GM23338 (cell line): ENCODE measurements around the gene TSLP. TPM values are rescaled to one million over a fixed set of nuclear protein-coding genes. Genes with fewer than 3 reads are reported as not detected.

ENCODE experiments used
- ATAC-seq: fragments of 200-7000 bp; cut with Tn5 transposase; 3 replicates; pipeline ENCODE4 v1.9.1; 2020
- DNase-seq: peaks from one replicate; pipeline ENCODE4 v3.0.0-alpha.2; 2015; ENCODE audit warnings: low spot score
- H2AFZ ChIP-seq: fragments of 200-600 bp; sonication (generic); 2 replicates; pipeline ENCODE4 v1.8.0; 2016; ENCODE audit warnings: antibody characterized with exemption, mild to moderate bottlenecking, moderate library complexity
- H3F3A ChIP-seq: fragments of 200-600 bp; sonication (generic); replicated peaks from 2 replicates; pipeline ENCODE4 v1.8.0; 2017; ENCODE audit warnings: antibody characterized with exemption, mixed run types, low read depth
- H3K27ac ChIP-seq: fragments of 200-600 bp; sonication (generic); 2 replicates; pipeline ENCODE4 v1.6.1; 2016; ENCODE audit warnings: low read depth
- H3K27me3 ChIP-seq: fragments of 200-600 bp; sonication (generic); 2 replicates; pipeline ENCODE4 v1.8.0; 2016; ENCODE audit warnings: mild to moderate bottlenecking, mixed run types, moderate library complexity; ENCODE audit not compliant: insufficient read depth
- H3K36me3 ChIP-seq: fragments of 200-600 bp; sonication (generic); 2 replicates; pipeline ENCODE4 v1.8.0; 2016; ENCODE audit warnings: mild to moderate bottlenecking; ENCODE audit not compliant: insufficient read depth
- H3K4me1 ChIP-seq: fragments of 200-600 bp; sonication (generic); 2 replicates; pipeline ENCODE4 v1.8.0; 2016; ENCODE audit warnings: mild to moderate bottlenecking, moderate library complexity; ENCODE audit not compliant: insufficient read depth
- H3K4me2 ChIP-seq: fragments of 200-600 bp; sonication (generic); 2 replicates; pipeline ENCODE4 v1.7.1; 2017; ENCODE audit warnings: mixed run types
- H3K4me3 ChIP-seq: fragments of 200-600 bp; sonication (generic); 2 replicates; pipeline ENCODE4 v1.6.1; 2016; ENCODE audit warnings: mixed run types
- H3K79me2 ChIP-seq: fragments of 200-600 bp; sonication (generic); replicated peaks from 2 replicates; pipeline ENCODE4 v1.8.0; 2017; ENCODE audit warnings: mild to moderate bottlenecking; ENCODE audit not compliant: insufficient read depth
- H3K9me2 ChIP-seq: fragments of 200-600 bp; sonication (generic); 2 replicates; pipeline ENCODE4 v1.8.0; 2017; ENCODE audit not compliant: insufficient read depth
- H4K20me1 ChIP-seq: fragments of 200-600 bp; sonication (generic); replicated peaks from 2 replicates; pipeline ENCODE4 v1.8.0; 2017; ENCODE audit warnings: mild to moderate bottlenecking; ENCODE audit not compliant: insufficient read depth
- H3K27ac Mint-ChIP-seq: 2 replicates; pipeline ENCODE4 v1.8.0; 2020; ENCODE audit warnings: inconsistent platforms, mild to moderate bottlenecking, moderate library complexity, mixed read lengths
- H3K27me3 Mint-ChIP-seq: 3 replicates; pipeline ENCODE4 v1.8.0; 2022; ENCODE audit warnings: low read depth, mild to moderate bottlenecking, moderate library complexity, mixed read lengths, inconsistent platforms; ENCODE audit not compliant: insufficient read depth, poor library complexity
- H3K36me3 Mint-ChIP-seq: 3 replicates; pipeline ENCODE4 v1.8.0; 2021; ENCODE audit warnings: low read depth, mild to moderate bottlenecking, inconsistent platforms, moderate library complexity, mixed read lengths
- H3K4me1 Mint-ChIP-seq: 3 replicates; pipeline ENCODE4 v1.8.0; 2020; ENCODE audit warnings: mild to moderate bottlenecking, inconsistent platforms, mixed read lengths
- H3K4me3 Mint-ChIP-seq: 3 replicates; pipeline ENCODE4 v1.8.0; 2021; ENCODE audit warnings: moderate library complexity, mild to moderate bottlenecking, inconsistent platforms, mixed read lengths
- H3K9me3 Mint-ChIP-seq: 3 replicates; pipeline ENCODE4 v1.8.0; 2020; ENCODE audit warnings: moderate library complexity, mild to moderate bottlenecking, inconsistent platforms, mixed read lengths
- CREB1 ChIP-seq: fragments of 250-450 bp; sonication (Bioruptor Pico); IDR thresholded peaks from 2 replicates; pipeline ENCODE4 v1.5.0; 2020; ENCODE audit warnings: low read depth, mild to moderate bottlenecking, moderate library complexity
- EZH2phosphoT487 ChIP-seq: fragments of 200-600 bp; sonication (generic); IDR thresholded peaks from one replicate; pipeline ENCODE4 v1.8.1; 2018; ENCODE audit warnings: antibody characterized with exemption; ENCODE audit not compliant: unreplicated experiment
- JUNB ChIP-seq: IDR thresholded peaks from one replicate; pipeline ENCODE4 v1.6.1; 2016; ENCODE audit warnings: antibody characterized with exemption; ENCODE audit not compliant: unreplicated experiment
- NANOG ChIP-seq: IDR thresholded peaks from 2 replicates; pipeline ENCODE4 v1.6.1; 2016; ENCODE audit warnings: antibody characterized with exemption, borderline replicate concordance
- ZNF331 ChIP-seq: fragments of 250-450 bp; sonication (Bioruptor Pico); IDR thresholded peaks from 2 replicates; pipeline ENCODE4 v1.5.0; 2020; ENCODE audit warnings: low read depth, mild to moderate bottlenecking, moderate library complexity
- polyA plus RNA-seq: library from polyadenylated mRNA; unstranded; fragments of >200 nt; fragmentation: Nextera tagmentation; extraction: Ambion mirVana; gene quantifications from 2 replicates; pipeline ENCODE4 v1.2.1, GENCODE V29; 2016
- total RNA-seq: library from RNA; depleted of rRNA; stranded (reverse); fragments of >200 nt; shearing (Covaris generic); gene quantifications from 2 replicates; pipeline ENCODE4 v1.2.3, GENCODE V29; 2014
- TF ChIP-seq, protein P1 (sequence below): IDR thresholded peaks from one replicate; pipeline ENCODE4 v1.6.1; 2018; ENCODE audit warnings: antibody characterized with exemption; ENCODE audit not compliant: unreplicated experiment
- TF ChIP-seq, protein P2 (sequence below): IDR thresholded peaks from 2 replicates; pipeline ENCODE4 v1.6.1; 2016; ENCODE audit warnings: antibody characterized with exemption
- TF ChIP-seq, protein P3 (sequence below): fragments of 250-450 bp; sonication (Bioruptor Pico); IDR thresholded peaks from 2 replicates; pipeline ENCODE4 v1.5.0; 2020; ENCODE audit warnings: mild to moderate bottlenecking, moderate library complexity

TSLP gene
- total and polyA plus RNA-seq, 2 experiments from 2014 or later: 0.35 to 1.5 TPM

DNA sequence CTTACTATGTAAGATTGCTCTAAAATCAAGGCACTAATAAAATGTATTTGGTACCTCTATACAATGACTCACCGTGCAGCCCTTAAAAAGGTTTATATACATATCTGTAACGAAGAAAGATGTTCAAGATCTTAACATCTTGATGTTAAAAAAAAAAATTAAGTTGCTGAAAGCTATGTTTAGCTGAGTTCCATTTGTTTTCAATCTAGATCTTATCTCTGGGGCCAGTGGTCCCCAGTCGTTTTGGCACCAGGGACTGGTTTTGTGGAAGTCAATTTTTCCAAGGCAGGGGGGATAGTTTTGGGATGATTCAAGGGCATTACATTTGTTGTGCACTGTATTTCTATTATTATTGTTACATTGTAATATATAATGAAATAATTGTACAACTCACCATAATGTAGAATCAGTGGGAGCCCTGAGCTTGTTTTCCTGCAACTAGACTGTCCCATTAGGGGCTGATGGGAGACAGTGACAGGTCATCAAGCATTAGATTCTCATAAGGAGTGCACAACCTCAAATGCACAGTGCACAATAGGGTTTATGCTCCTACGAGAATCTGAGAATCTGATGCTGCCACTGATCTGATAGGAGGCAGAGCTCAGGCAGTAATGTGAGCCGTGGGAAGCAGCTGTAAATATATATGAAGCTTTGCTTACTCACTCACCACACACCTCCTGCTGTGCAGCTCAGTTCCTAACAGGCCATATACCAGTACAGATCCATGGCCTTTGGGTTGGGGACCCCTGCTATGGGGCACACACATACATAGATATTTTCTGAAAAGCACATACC, 27.6 kb upstream of the TSLP start (continued):
- TF ChIP-seq, protein P1, sequence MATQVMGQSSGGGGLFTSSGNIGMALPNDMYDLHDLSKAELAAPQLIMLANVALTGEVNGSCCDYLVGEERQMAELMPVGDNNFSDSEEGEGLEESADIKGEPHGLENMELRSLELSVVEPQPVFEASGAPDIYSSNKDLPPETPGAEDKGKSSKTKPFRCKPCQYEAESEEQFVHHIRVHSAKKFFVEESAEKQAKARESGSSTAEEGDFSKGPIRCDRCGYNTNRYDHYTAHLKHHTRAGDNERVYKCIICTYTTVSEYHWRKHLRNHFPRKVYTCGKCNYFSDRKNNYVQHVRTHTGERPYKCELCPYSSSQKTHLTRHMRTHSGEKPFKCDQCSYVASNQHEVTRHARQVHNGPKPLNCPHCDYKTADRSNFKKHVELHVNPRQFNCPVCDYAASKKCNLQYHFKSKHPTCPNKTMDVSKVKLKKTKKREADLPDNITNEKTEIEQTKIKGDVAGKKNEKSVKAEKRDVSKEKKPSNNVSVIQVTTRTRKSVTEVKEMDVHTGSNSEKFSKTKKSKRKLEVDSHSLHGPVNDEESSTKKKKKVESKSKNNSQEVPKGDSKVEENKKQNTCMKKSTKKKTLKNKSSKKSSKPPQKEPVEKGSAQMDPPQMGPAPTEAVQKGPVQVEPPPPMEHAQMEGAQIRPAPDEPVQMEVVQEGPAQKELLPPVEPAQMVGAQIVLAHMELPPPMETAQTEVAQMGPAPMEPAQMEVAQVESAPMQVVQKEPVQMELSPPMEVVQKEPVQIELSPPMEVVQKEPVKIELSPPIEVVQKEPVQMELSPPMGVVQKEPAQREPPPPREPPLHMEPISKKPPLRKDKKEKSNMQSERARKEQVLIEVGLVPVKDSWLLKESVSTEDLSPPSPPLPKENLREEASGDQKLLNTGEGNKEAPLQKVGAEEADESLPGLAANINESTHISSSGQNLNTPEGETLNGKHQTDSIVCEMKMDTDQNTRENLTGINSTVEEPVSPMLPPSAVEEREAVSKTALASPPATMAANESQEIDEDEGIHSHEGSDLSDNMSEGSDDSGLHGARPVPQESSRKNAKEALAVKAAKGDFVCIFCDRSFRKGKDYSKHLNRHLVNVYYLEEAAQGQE: no peak
- no peak for TF ChIP-seq ZNF331 (CRISPR knock-in tag)

DNA sequence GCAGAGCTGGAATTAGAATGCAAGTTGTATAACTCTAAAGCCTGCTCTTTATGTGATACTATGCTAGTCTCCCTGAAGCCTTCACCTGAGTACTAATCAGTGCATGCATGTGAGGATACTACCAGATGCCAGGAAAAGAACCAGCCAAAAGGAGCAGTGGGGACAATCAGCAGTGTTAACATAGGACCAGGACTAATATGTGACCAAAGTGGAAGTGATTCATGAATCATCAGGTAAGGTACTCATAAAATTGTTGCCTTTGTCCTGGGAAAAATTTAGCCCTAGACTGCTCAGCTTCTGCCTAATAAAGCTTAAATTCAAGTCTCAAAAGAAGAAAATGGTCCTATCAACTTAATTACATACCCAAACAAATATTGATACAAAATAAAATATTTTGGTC, 13.4 kb upstream of the TSLP start:
- Mint-ChIP-seq H3K4me3 (no peak overlapping the region), H3K27me3 (peaks cover 5% of the 10 kb centered on the region)
- TF ChIP-seq ZNF331 (CRISPR knock-in tag) (no peak), JUNB (no peak), NANOG (no peak), CREB1 (CRISPR knock-in tag) (no peak), EZH2phosphoT487 (no peak)
- TF ChIP-seq, protein P2, sequence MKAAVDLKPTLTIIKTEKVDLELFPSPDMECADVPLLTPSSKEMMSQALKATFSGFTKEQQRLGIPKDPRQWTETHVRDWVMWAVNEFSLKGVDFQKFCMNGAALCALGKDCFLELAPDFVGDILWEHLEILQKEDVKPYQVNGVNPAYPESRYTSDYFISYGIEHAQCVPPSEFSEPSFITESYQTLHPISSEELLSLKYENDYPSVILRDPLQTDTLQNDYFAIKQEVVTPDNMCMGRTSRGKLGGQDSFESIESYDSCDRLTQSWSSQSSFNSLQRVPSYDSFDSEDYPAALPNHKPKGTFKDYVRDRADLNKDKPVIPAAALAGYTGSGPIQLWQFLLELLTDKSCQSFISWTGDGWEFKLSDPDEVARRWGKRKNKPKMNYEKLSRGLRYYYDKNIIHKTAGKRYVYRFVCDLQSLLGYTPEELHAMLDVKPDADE: no peak
- TF ChIP-seq, protein P1: no peak
- TF ChIP-seq, protein P3, sequence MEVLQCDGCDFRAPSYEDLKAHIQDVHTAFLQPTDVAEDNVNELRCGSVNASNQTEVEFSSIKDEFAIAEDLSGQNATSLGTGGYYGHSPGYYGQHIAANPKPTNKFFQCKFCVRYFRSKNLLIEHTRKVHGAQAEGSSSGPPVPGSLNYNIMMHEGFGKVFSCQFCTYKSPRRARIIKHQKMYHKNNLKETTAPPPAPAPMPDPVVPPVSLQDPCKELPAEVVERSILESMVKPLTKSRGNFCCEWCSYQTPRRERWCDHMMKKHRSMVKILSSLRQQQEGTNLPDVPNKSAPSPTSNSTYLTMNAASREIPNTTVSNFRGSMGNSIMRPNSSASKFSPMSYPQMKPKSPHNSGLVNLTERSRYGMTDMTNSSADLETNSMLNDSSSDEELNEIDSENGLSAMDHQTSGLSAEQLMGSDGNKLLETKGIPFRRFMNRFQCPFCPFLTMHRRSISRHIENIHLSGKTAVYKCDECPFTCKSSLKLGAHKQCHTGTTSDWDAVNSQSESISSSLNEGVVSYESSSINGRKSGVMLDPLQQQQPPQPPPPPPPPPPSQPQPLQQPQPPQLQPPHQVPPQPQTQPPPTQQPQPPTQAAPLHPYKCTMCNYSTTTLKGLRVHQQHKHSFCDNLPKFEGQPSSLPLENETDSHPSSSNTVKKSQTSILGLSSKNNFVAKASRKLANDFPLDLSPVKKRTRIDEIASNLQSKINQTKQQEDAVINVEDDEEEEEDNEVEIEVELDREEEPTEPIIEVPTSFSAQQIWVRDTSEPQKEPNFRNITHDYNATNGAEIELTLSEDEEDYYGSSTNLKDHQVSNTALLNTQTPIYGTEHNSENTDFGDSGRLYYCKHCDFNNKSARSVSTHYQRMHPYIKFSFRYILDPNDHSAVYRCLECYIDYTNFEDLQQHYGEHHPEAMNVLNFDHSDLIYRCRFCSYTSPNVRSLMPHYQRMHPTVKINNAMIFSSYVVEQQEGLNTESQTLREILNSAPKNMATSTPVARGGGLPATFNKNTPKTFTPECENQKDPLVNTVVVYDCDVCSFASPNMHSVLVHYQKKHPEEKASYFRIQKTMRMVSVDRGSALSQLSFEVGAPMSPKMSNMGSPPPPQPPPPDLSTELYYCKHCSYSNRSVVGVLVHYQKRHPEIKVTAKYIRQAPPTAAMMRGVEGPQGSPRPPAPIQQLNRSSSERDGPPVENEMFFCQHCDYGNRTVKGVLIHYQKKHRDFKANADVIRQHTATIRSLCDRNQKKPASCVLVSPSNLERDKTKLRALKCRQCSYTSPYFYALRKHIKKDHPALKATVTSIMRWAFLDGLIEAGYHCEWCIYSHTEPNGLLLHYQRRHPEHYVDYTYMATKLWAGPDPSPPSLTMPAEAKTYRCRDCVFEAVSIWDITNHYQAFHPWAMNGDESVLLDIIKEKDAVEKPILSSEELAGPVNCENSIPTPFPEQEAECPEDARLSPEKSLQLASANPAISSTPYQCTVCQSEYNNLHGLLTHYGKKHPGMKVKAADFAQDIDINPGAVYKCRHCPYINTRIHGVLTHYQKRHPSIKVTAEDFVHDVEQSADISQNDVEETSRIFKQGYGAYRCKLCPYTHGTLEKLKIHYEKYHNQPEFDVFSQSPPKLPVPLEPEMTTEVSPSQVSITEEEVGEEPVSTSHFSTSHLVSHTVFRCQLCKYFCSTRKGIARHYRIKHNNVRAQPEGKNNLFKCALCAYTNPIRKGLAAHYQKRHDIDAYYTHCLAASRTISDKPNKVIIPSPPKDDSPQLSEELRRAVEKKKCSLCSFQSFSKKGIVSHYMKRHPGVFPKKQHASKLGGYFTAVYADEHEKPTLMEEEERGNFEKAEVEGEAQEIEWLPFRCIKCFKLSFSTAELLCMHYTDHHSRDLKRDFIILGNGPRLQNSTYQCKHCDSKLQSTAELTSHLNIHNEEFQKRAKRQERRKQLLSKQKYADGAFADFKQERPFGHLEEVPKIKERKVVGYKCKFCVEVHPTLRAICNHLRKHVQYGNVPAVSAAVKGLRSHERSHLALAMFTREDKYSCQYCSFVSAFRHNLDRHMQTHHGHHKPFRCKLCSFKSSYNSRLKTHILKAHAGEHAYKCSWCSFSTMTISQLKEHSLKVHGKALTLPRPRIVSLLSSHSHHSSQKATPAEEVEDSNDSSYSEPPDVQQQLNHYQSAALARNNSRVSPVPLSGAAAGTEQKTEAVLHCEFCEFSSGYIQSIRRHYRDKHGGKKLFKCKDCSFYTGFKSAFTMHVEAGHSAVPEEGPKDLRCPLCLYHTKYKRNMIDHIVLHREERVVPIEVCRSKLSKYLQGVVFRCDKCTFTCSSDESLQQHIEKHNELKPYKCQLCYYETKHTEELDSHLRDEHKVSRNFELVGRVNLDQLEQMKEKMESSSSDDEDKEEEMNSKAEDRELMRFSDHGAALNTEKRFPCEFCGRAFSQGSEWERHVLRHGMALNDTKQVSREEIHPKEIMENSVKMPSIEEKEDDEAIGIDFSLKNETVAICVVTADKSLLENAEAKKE (CRISPR knock-in tag): no peak

More for the DNA sequence above, 13.4 kb upstream of the TSLP start:
- Histone ChIP-seq H3F3A (no peaks in the 10 kb centered on the region), H3K9me2 (no peaks in the 10 kb centered on the region), H3K4me3 (no peak overlapping the region), H3K79me2 (no peaks in the 10 kb centered on the region), H4K20me1 (no peaks in the 10 kb centered on the region), H3K36me3 (no peaks in the 10 kb centered on the region), H3K4me2 (no peak overlapping the region), H3K27me3 (no peaks in the 10 kb centered on the region), H3K27ac (no peak overlapping the region), H3K4me1 (no peaks in the 10 kb centered on the region), H2AFZ (no peak overlapping the region)
- Mint-ChIP-seq H3K36me3 (no peaks in the 10 kb centered on the region), H3K27ac (no peak overlapping the region), H3K9me3 (no peaks in the 10 kb centered on the region), H3K4me1 (no peaks in the 10 kb centered on the region)
- DNase-seq: no peak
- ATAC-seq: no peak
